SK-N-MC (cell line): ENCODE data around the gene ELK4.

ENCODE experiments used
- EZH2 ChIP-seq: fragments of 200-600 bp; sonication (generic); IDR thresholded peaks from one replicate; pipeline ENCODE4 v1.6.1; 2017; ENCODE audit warnings: antibody characterized with exemption
- POLR2AphosphoS5 ChIP-seq: IDR thresholded peaks from 2 replicates; pipeline ENCODE4 v1.6.1; 2012; ENCODE audit warnings: mild to moderate bottlenecking, low read depth, low read length, borderline replicate concordance

- TF ChIP-seq EZH2 (no peak), POLR2AphosphoS5 (no peak)
Observed at GRCh38 chr1:205633421-205633976, 1.7 kb upstream of the ELK4 start.
